Subcutaneous abdominal adipose tissue (tissue), 5 donors: ENCODE measurements around the gene AADAC.
"Not testable (repeated sequence)": the region's sequence is repeated elsewhere in the genome, so short reads cannot be mapped to it uniquely, and the experiment has no call there.

Experiments used
- H3K27ac ChIP-seq: one replicate; pipeline ENCODE4 v1.7.0; 2013; ENCODE audit warnings: low read depth, mild to moderate bottlenecking, inconsistent platforms, low read length, moderate library complexity
- H3K27me3 ChIP-seq, 5 donors: one replicate each; pipeline ENCODE4 v1.7.0; 2013; ENCODE audit warnings: low read length in 5 of 5, inconsistent platforms in 1 of 5; ENCODE audit not compliant: control insufficient read depth in 5 of 5, insufficient read depth in 4 of 5
- H3K36me3 ChIP-seq, 5 donors: one replicate each; pipeline ENCODE4 v1.7.0; 2013; ENCODE audit warnings: low read length in 5 of 5; ENCODE audit not compliant: control insufficient read depth in 5 of 5, insufficient read depth in 5 of 5
- H3K4me1 ChIP-seq, 5 donors: one replicate each; pipeline ENCODE4 v1.7.0; 2013; ENCODE audit warnings: low read length in 5 of 5, mild to moderate bottlenecking in 3 of 5, moderate library complexity in 1 of 5; ENCODE audit not compliant: control insufficient read depth in 5 of 5, insufficient read depth in 5 of 5
- H3K4me3 ChIP-seq, 5 donors: one replicate each; pipeline ENCODE4 v1.7.0; 2013; ENCODE audit warnings: low read length in 5 of 5, low read depth in 1 of 5
- H3K9ac ChIP-seq, 5 donors: one replicate each; pipeline ENCODE4 v1.7.0; 2013; ENCODE audit warnings: low read length in 5 of 5, mild to moderate bottlenecking in 4 of 5, moderate library complexity in 3 of 5
- H3K9me3 ChIP-seq, 5 donors: one replicate each; pipeline ENCODE4 v1.7.0; 2013; ENCODE audit warnings: low read length in 5 of 5; ENCODE audit not compliant: control insufficient read depth in 5 of 5
- donor health status: healthy.
- donor health status: healthy.
- donor health status: healthy.
- donor health status: healthy.
- donor health status: healthy.

AADAC gene

DNA sequence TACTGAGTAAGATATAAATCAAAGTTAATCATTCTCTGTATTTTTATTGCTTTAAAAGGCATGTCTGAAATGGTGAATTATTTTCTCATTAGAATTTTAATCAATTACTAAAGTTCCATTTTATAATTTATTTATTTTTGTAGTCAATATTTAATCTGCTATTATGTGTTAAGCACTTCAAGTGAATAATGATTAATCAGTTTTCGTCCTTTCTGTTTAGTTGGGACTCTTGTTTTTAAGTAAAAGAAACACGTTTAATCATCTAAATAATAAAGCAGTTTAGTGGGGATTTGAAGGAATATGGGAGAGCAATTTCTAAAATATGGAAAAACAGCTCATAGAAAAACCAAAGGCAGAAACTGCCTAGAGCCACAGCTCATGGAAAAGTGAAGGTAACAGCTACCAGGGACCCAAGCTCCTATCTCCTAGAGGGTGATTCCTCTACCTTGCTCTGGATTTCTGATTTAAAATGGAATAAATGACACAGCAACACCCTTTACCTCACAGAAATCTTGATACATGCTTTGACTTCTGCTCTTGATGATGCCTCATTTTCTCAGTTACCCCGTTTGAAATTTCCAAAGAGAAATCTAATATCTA is 31.5 kb downstream of the AADAC start:
- no peaks in the 10 kb centered on the region for H3K27me3 ChIP-seq
- no peaks in the 10 kb centered on the region for H3K36me3 ChIP-seq
- peaks cover 0 to 9% (median 0%) of the 10 kb centered on the region in 5 donors for H3K9me3 ChIP-seq
- no peak overlapping the region for H3K27ac ChIP-seq
- no peak overlapping the region for H3K4me3 ChIP-seq
- H3K4me1 ChIP-seq, result no peaks in the 10 kb centered on the region
- no peak overlapping the region for H3K9ac ChIP-seq

- H3K36me3 ChIP-seq, H3K27ac ChIP-seq, H3K4me3 ChIP-seq, H3K4me1 ChIP-seq, H3K9ac ChIP-seq, H3K27me3 ChIP-seq: not testable (repeated sequence)
- H3K9me3 ChIP-seq, result peaks cover 0 to 15% (median 3%) of the 10 kb centered on the region in 5 donors
These were observed 36.1 kb downstream of the AADAC start for GRCh38 chr3:151850065-151850464.

- peaks cover 0 to 15% (median 3%) of the 10 kb centered on the region in 5 donors for H3K9me3 ChIP-seq
- H3K4me3 ChIP-seq, result no peak overlapping the region
- peaks cover 0 to 7% (median 0%) of the 10 kb centered on the region in 5 donors for H3K4me1 ChIP-seq
- H3K36me3 ChIP-seq, result no peaks in the 10 kb centered on the region
- no peak overlapping the region for H3K9ac ChIP-seq
- H3K27ac ChIP-seq, result no peak overlapping the region
- H3K27me3 ChIP-seq, result no peaks in the 10 kb centered on the region
These were observed 38.3 kb downstream of the AADAC start for GRCh38 chr3:151852074-151852811.

- H3K4me3 ChIP-seq, result no peak overlapping the region
- no peaks in the 10 kb centered on the region for H3K27me3 ChIP-seq
- no peak overlapping the region for H3K9ac ChIP-seq
- peaks cover 0 to 14% (median 0%) of the 10 kb centered on the region in 5 donors for H3K4me1 ChIP-seq
- no peak overlapping the region for H3K27ac ChIP-seq
- H3K36me3 ChIP-seq, result no peaks in the 10 kb centered on the region
- H3K9me3 ChIP-seq, result no peaks in the 10 kb centered on the region
These were observed 42.2 kb downstream of the AADAC start for GRCh38 chr3:151856118-151856517.

GRCh38 chr3:151856641-151857040 is 42.7 kb downstream of the AADAC start:
- Histone ChIP-seq H3K4me1 (peaks cover 0 to 14% (median 0%) of the 10 kb centered on the region in 5 donors), H3K36me3 (no peaks in the 10 kb centered on the region), H3K9ac (no peak overlapping the region), H3K9me3 (no peaks in the 10 kb centered on the region), H3K4me3 (no peak overlapping the region), H3K27ac (no peak overlapping the region), H3K27me3 (no peaks in the 10 kb centered on the region)

DNA sequence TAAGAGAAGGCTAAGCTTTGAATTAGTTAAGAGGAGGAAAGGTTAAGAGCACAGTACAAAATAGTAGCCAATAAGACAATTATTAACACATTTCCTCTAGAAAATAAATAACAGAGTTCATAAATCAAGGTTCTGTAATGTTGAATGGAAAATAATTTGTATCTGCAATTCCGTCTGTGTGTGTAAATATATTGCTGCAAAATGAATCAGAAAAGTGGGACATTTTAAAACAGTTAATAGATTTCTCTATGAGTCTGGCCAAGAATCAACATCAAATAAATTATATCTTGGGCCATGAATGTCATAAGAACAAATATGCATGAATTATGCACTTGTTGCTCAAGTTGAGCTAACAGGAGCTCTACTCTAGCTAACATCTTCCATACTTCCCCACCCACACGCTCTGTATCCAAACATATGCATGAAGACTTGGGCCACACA is 45.3 kb downstream of the AADAC start:
- H3K27ac ChIP-seq, result no peak overlapping the region
- H3K9ac ChIP-seq, result no peak overlapping the region
- H3K4me3 ChIP-seq, result no peak overlapping the region
- peaks cover 0 to 15% (median 3%) of the 10 kb centered on the region in 5 donors for H3K4me1 ChIP-seq
- H3K27me3 ChIP-seq, result no peaks in the 10 kb centered on the region
- no peaks in the 10 kb centered on the region for H3K9me3 ChIP-seq
- no peaks in the 10 kb centered on the region for H3K36me3 ChIP-seq

- H3K9me3 ChIP-seq, result no peaks in the 10 kb centered on the region
- no peak overlapping the region for H3K27ac ChIP-seq
- no peaks in the 10 kb centered on the region for H3K27me3 ChIP-seq
- no peak overlapping the region for H3K4me3 ChIP-seq
- no peak overlapping the region for H3K9ac ChIP-seq
- peaks cover 0 to 21% (median 6%) of the 10 kb centered on the region in 5 donors for H3K4me1 ChIP-seq
- no peaks in the 10 kb centered on the region for H3K36me3 ChIP-seq
These were observed 46.0 kb downstream of the AADAC start for GRCh38 chr3:151859905-151860304.

DNA sequence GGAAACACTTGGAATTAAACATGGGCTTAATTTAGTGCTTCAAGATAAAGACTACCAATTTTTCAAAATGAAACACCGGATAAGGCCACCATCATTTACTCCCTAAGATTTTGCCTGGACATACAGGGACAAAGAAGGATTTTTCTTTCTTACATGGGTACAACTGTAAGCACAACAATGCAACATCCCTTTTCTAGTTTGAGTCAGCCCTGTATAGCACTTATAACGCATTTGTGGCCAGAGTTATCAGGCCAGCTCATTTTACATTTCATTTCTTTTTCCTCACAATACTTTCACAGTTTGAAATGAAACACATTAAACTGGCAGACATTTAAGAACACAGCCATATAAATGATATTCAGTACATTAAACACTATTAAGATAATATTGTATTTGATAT is 49.7 kb downstream of the AADAC start:
- H3K27me3 ChIP-seq, result no peaks in the 10 kb centered on the region
- no peak overlapping the region for H3K4me3 ChIP-seq
- H3K9me3 ChIP-seq, result no peaks in the 10 kb centered on the region
- no peak overlapping the region for H3K9ac ChIP-seq
- H3K27ac ChIP-seq, result no peak overlapping the region
- H3K36me3 ChIP-seq, result no peaks in the 10 kb centered on the region
- peaks cover 0 to 22% (median 7%) of the 10 kb centered on the region in 5 donors for H3K4me1 ChIP-seq

GRCh38 chr3:151864423-151865101 is 50.6 kb downstream of the AADAC start:
- Histone ChIP-seq H3K4me1 (peaks cover 0 to 24% (median 7%) of the 10 kb centered on the region in 5 donors), H3K4me3 (no peak overlapping the region), H3K27ac (no peak overlapping the region), H3K27me3 (no peaks in the 10 kb centered on the region), H3K9me3 (no peaks in the 10 kb centered on the region), H3K9ac (no peak overlapping the region), H3K36me3 (no peaks in the 10 kb centered on the region)
